ENCODE results near the gene OR2V2.
A peak's percentile ranks its signal among the peaks of the same experiment; 100 is the strongest.

DNA sequence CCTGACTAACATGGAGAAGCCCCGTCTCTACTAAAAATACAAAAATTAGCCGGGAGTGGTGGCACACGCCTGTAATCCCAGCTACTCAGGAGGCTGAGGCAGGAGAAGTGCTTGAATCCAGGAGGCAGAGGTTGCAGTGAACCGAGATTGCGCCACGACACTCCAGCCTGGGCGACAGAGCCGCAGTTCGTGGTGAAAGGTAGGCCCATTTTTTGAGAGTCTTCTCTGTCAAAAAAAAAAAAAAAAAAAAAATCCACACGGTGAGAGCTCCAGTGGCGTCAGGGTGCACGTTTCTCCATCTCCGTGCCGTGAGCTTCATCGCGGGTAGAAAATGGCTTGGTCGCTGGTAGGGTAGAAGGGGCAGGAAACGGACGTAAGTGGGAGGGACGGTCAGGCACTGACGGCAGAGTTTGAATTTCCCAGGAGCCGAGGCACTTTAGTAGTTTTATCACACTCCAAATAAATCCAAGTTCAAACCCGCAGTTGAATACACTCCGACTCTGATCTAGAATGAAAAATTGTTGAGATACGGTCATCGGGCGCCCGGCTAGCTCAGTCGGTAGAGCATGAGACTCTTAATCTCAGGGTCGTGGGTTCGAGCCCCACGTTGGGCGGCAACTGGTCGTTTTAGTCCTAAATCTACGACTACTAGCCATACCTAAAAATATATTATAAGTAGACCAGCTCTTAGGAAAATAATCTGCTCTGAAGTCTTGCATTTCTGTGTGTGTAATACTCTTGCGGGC lies 60.0 kb downstream of the OR2V2 start:
- TF ChIP-seq, protein P1, sequence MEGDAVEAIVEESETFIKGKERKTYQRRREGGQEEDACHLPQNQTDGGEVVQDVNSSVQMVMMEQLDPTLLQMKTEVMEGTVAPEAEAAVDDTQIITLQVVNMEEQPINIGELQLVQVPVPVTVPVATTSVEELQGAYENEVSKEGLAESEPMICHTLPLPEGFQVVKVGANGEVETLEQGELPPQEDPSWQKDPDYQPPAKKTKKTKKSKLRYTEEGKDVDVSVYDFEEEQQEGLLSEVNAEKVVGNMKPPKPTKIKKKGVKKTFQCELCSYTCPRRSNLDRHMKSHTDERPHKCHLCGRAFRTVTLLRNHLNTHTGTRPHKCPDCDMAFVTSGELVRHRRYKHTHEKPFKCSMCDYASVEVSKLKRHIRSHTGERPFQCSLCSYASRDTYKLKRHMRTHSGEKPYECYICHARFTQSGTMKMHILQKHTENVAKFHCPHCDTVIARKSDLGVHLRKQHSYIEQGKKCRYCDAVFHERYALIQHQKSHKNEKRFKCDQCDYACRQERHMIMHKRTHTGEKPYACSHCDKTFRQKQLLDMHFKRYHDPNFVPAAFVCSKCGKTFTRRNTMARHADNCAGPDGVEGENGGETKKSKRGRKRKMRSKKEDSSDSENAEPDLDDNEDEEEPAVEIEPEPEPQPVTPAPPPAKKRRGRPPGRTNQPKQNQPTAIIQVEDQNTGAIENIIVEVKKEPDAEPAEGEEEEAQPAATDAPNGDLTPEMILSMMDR (IDR thresholded peaks at IDR 0.05; ENCODE audit: low read depth, low read length, missing input control) = no peak
- TF ChIP-seq GABPA (IDR thresholded peaks at IDR 0.05 in 1 of 2, conservative IDR thresholded peaks at IDR 0.05 in 1 of 2) (peak in 1 of 2 donors; percentile 35), SP1 (IDR thresholded peaks at IDR 0.05) (no peak), EGR1 (IDR thresholded peaks at IDR 0.05; ENCODE audit: low read depth in 2 of 2) (peak in 1 of 2 donors; percentile 22), RAD21 (IDR thresholded peaks at IDR 0.05) (no peak)
- TF ChIP-seq, protein P2, sequence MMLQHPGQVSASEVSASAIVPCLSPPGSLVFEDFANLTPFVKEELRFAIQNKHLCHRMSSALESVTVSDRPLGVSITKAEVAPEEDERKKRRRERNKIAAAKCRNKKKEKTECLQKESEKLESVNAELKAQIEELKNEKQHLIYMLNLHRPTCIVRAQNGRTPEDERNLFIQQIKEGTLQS (IDR thresholded peaks at IDR 0.05) = peak; percentile 98
- TF ChIP-seq, protein P3, sequence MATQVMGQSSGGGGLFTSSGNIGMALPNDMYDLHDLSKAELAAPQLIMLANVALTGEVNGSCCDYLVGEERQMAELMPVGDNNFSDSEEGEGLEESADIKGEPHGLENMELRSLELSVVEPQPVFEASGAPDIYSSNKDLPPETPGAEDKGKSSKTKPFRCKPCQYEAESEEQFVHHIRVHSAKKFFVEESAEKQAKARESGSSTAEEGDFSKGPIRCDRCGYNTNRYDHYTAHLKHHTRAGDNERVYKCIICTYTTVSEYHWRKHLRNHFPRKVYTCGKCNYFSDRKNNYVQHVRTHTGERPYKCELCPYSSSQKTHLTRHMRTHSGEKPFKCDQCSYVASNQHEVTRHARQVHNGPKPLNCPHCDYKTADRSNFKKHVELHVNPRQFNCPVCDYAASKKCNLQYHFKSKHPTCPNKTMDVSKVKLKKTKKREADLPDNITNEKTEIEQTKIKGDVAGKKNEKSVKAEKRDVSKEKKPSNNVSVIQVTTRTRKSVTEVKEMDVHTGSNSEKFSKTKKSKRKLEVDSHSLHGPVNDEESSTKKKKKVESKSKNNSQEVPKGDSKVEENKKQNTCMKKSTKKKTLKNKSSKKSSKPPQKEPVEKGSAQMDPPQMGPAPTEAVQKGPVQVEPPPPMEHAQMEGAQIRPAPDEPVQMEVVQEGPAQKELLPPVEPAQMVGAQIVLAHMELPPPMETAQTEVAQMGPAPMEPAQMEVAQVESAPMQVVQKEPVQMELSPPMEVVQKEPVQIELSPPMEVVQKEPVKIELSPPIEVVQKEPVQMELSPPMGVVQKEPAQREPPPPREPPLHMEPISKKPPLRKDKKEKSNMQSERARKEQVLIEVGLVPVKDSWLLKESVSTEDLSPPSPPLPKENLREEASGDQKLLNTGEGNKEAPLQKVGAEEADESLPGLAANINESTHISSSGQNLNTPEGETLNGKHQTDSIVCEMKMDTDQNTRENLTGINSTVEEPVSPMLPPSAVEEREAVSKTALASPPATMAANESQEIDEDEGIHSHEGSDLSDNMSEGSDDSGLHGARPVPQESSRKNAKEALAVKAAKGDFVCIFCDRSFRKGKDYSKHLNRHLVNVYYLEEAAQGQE (IDR thresholded peaks at IDR 0.05) = no peak

Data from liver (tissue), 3 donors.